Measurements from ENCODE around the gene RAI1.
"Not testable (repeated sequence)": the region's sequence is repeated elsewhere in the genome, so short reads cannot be mapped to it uniquely, and the experiment has no call there.

RAI1 gene

DNA sequence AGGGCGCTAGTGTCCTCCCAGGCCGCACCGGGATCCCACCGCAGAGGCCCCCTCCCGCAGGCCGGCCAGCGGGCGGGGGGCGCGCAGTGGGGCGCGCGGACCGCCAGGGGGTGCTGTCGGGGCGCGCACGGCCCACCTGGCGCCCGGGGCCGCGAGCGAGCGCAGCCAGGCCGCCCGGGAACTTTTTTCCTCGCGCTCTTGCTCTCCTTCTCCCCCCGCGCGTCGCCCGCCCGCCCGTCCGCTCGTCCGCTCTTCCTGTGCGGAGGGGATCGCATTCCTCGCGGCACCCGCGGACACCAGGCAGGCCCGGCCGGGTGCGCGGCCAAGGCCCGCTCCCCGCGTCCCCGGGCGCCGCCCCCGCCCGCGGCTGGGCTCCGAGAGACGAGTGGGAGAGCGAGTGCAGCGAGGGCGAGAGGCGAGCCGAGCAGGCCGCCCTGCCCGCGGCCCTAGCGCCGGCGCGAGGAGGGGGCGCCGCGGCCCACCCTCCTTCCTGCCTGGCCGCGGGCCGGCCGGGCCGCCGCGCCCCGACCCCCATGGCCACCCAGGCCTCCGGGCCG is at the start of gene RAI1:
TSS of gene RAI1 (plus strand) at position 272 of the 557 bp plus-strand sequence. CDS start 111,491 bp downstream, outside the sequence.
- intact Hi-C loops (cut with DNase I) = loop anchor here (1.0 to 5.0 kb wide), 4 partner anchors 46 to 352 kb away; partner anchors contain the start of genes DRC3 and TOM1L2
- DNase-seq = peak in 9 of 10 donors; percentile 53 to 95 (median 66)

GRCh38 chr17:17632690-17633089 is 48.6 kb upstream of the RAI1 start:
- intact Hi-C loops (cut with DNase I) = not testable (repeated sequence)
- DNase-seq = peak in 1 of 10 donors; percentile 1

DNA sequence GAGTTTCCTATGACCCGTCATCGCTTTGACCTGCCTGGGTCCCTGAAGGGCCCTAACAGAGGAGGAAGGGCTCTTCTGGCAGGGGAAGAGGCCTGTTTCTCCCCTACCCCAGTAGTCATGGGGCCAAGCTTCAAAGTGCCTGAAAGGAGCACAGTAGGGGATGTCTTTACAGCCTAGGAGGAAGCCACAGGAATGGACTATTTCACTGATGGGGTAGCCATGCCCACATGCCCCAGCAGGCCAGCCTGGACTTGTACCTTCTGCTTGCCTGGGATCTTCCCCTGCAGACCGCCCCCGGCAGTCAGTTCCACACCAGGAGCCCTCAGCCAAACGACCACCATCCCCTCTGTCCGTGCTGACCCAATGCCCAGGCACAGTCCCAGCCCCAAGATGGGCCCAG is 47.9 kb upstream of the RAI1 start:
- DNase-seq = peak in 2 of 10 donors; percentile 39 to 55
- intact Hi-C loops (cut with DNase I) = no loop called here

- intact Hi-C loops (cut with DNase I) = no loop called here
- peak in 1 of 10 donors; percentile 52 for DNase-seq
These were observed 46.1 kb upstream of the RAI1 start for GRCh38 chr17:17635126-17635525.

GRCh38 chr17:17635537-17636271 is 45.6 kb upstream of the RAI1 start:
- DNase-seq = peak in 2 of 10 donors; percentile 32 to 41
- intact Hi-C loops (cut with DNase I) = not testable (repeated sequence)

GRCh38 chr17:17636272-17636885 is 44.9 kb upstream of the RAI1 start:
- intact Hi-C loops (cut with DNase I) = no loop called here
- peak in 1 of 10 donors; percentile 7 for DNase-seq

GRCh38 chr17:17638467-17638866 is 42.8 kb upstream of the RAI1 start:
- peak in 1 of 10 donors; percentile 39 for DNase-seq
- intact Hi-C loops (cut with DNase I) = no loop called here

- intact Hi-C loops (cut with DNase I) = not testable (repeated sequence)
- peak in 2 of 10 donors; percentile 55 to 82 for DNase-seq
These were observed 41.5 kb upstream of the RAI1 start for GRCh38 chr17:17639661-17640270.

- DNase-seq = peak; percentile 60 to 97 (median 86)
- intact Hi-C loops (cut with DNase I) = loop anchor here (1.0 kb wide), 2 partner anchors 146 to 287 kb away; partner anchors contain the start of gene RASD1
These were observed 39.4 kb upstream of the RAI1 start for GRCh38 chr17:17641621-17642409.

GRCh38 chr17:17645148-17645547 is 36.1 kb upstream of the RAI1 start:
- DNase-seq; intact Hi-C loops (cut with DNase I): not testable (repeated sequence)

DNA sequence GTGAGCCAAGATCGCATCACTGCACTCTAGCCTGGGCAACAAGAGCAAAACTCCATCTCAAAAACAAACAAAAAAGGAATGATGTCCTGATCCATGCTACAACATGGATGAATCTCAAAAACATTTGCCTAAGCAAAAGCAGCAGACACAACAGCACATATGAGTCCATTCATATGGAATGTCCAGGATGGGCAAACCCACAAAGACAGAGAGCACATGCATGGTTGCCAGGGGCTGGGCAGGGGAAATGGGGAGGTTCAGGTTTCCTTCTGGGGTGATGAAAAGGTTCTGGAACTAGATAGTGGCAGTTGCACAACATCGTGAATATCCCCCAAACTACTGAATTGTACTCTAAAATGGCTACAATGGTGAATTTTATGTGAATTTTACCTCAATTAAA is 35.3 kb upstream of the RAI1 start:
- intact Hi-C loops (cut with DNase I) = no loop called here

DNA sequence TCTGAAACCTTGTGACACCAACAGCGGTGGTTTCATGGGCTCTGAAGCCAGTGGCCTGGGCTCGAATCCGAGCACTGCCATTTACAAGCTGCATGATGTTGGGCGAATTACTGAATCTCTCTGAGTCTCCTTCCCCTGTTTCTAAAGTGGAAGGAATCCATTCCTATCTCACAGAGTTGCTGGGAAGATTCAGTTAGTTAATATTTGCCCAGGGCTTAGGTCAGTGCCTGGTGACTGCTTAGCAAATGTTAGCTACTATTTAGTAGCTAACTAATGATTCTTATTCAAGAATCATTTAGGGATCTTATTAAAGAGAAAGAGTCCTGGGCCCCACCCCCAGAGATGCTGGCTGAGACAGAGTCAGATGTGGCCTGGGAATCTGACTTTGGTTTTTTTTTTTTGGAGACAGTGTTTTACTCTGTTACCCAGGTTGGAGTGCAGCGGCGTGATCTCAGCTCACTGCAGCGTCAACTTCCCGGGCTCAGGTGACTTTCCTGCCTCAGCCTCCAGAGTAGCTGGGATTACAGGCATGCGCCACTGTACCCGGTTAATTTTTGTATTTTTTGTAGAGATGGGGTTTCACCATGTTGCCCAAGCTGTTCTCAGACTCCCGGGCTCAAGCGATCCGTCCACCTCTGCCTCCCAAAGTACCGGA is 33.6 kb upstream of the RAI1 start:
- intact Hi-C loops (cut with DNase I) = no loop called here
- no peak for DNase-seq

More for the DNA sequence above, 35.3 kb upstream of the RAI1 start:
- DNase-seq = no peak

- intact Hi-C loops (cut with DNase I) = no loop called here
- DNase-seq = peak in 1 of 10 donors; percentile 22
These were observed 32.5 kb upstream of the RAI1 start for GRCh38 chr17:17648762-17649161.

- intact Hi-C loops (cut with DNase I) = no loop called here
These were observed 30.3 kb upstream of the RAI1 start for GRCh38 chr17:17650959-17651358.

DNA sequence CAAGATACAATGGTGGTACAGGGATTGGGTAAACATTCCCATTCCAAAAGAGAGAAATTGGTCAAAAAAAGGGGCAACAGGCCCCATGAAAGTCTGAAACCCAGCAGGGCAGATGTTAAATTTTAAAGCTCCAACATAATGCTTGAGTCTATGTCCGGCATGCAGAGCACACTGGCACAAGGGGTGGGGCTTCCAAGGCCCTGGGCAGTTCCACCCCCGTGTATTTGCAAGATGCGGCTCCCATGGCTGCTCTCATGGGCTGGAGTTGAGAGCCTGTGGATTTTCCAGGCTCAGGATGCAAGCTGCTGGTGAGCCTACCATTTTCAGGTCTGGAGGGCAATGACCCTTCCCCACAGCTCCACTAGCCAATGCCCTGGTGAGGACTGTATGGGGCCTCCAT is 27.9 kb upstream of the RAI1 start:
- intact Hi-C loops (cut with DNase I) = no loop called here
- DNase-seq = peak in 1 of 10 donors; percentile 1

More at GRCh38 chr17:17650959-17651358, 30.3 kb upstream of the RAI1 start:
- no peak for DNase-seq

- DNase-seq = peak in 1 of 10 donors; percentile 16
- intact Hi-C loops (cut with DNase I) = no loop called here
These were observed 21.9 kb upstream of the RAI1 start for GRCh38 chr17:17659340-17659739.

DNA sequence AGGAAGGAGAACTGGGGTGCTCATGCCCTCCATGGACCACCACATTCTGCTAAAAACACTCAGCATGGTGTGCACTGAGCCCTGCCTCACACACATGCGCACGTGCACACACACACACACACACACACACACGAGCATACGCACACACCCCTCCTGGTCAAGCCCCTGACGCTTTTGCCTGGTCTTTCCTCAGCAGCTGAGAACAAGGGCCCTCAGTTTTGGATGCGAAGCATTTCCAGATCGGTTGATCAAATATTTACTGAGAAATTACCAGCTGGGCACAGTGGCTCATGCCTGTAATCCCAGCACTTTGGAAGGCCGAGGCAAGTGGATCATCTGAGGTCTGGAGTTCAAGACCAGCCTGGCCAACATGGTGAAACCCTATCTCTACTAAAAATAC is 20.1 kb upstream of the RAI1 start:
- intact Hi-C loops (cut with DNase I) = no loop called here
- DNase-seq = peak in 1 of 10 donors; percentile 40

DNA sequence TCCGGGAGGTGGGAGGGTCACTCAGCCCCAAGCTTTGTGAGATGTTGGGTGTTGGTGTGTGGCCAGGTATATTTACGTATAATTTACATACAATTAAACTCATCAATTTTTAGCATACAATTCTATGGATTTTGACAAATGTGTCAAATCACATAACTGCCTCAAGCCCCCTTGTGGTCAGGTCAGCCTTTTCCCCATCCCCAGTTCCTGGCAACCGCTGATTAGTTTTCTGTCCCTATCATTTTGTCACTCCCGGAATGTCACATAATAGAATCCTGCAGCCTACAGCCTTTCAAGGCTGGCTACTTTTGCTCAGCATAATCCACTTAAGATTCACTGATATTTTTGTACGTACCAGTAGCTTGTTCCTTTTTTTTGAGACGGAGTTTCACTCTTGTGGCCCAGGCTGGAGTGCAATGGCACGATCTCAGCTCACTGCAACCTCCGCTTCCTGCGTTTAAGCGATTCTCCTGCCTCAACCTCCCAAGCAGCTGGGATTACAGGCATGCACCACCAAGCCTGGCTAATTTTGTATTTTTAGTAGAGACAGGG is 19.3 kb upstream of the RAI1 start:
- peak in 1 of 10 donors; percentile 4 for DNase-seq
- intact Hi-C loops (cut with DNase I) = no loop called here

Data from posterior cingulate gyrus (tissue), 11 donors.